ENCODE data around the gene G6PC1. TPM values are rescaled to one million over a fixed set of nuclear protein-coding genes. Genes with fewer than 3 reads are reported as not detected.

Gene G6PC1
- total and polyA plus RNA-seq, 2 experiments from 2014 or later, result not detected

DNA sequence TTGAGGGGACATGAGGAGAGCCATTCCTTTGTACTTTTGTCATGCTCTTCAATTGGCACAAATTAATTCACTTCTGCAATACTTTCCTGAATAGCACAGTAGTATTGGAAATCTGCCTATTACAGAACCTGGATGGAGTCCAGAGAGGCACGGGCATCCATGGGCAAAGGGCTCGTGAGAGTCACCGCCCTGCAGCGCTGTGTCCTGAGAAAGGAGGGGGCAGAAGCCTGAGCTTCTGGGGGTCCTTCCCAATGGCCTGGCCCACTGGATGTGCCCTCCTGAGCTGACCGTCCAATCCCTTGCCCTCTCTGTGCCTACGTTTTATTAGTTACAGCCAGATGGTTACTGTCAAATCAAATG, 3.5 kb downstream of the G6PC1 start:
- Mint-ChIP-seq H3K9me3 (no peaks in the 10 kb centered on the region), H3K4me3 (no peak overlapping the region), H3K36me3 (ENCODE audit: low read depth) (no peaks in the 10 kb centered on the region), H3K27me3 (ENCODE audit: insufficient read depth, low read depth, poor library complexity) (peaks cover 1% of the 10 kb centered on the region), H3K4me1 (0 out of 3 replicates have a peak, but pooled peaks cover 5% of the 10 kb centered on the region), H3K27ac (no peak overlapping the region)
- TF ChIP-seq NANOG (IDR thresholded peaks at IDR 0.05; ENCODE audit: borderline replicate concordance) (no peak), EZH2 (IDR thresholded peaks at IDR 0.05; ENCODE audit: low read depth, unreplicated experiment) (no peak), JUNB (IDR thresholded peaks at IDR 0.05; ENCODE audit: unreplicated experiment) (no peak), ZNF331 (CRISPR knock-in tag; IDR thresholded peaks at IDR 0.05; ENCODE audit: low read depth) (no peak), ZNF114 (CRISPR knock-in tag; IDR thresholded peaks at IDR 0.05) (no peak), POLR2AphosphoS5 (IDR thresholded peaks at IDR 0.05; ENCODE audit: low read depth) (no peak), CREB1 (CRISPR knock-in tag; IDR thresholded peaks at IDR 0.05; ENCODE audit: low read depth) (no peak), EZH2phosphoT487 (IDR thresholded peaks at IDR 0.05; ENCODE audit: unreplicated experiment) (no peak), STAT1 (IDR thresholded peaks at IDR 0.05; ENCODE audit: unreplicated experiment) (no peak)
- TF ChIP-seq, protein P1, sequence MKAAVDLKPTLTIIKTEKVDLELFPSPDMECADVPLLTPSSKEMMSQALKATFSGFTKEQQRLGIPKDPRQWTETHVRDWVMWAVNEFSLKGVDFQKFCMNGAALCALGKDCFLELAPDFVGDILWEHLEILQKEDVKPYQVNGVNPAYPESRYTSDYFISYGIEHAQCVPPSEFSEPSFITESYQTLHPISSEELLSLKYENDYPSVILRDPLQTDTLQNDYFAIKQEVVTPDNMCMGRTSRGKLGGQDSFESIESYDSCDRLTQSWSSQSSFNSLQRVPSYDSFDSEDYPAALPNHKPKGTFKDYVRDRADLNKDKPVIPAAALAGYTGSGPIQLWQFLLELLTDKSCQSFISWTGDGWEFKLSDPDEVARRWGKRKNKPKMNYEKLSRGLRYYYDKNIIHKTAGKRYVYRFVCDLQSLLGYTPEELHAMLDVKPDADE (IDR thresholded peaks at IDR 0.05), result no peak
- TF ChIP-seq, protein P2, sequence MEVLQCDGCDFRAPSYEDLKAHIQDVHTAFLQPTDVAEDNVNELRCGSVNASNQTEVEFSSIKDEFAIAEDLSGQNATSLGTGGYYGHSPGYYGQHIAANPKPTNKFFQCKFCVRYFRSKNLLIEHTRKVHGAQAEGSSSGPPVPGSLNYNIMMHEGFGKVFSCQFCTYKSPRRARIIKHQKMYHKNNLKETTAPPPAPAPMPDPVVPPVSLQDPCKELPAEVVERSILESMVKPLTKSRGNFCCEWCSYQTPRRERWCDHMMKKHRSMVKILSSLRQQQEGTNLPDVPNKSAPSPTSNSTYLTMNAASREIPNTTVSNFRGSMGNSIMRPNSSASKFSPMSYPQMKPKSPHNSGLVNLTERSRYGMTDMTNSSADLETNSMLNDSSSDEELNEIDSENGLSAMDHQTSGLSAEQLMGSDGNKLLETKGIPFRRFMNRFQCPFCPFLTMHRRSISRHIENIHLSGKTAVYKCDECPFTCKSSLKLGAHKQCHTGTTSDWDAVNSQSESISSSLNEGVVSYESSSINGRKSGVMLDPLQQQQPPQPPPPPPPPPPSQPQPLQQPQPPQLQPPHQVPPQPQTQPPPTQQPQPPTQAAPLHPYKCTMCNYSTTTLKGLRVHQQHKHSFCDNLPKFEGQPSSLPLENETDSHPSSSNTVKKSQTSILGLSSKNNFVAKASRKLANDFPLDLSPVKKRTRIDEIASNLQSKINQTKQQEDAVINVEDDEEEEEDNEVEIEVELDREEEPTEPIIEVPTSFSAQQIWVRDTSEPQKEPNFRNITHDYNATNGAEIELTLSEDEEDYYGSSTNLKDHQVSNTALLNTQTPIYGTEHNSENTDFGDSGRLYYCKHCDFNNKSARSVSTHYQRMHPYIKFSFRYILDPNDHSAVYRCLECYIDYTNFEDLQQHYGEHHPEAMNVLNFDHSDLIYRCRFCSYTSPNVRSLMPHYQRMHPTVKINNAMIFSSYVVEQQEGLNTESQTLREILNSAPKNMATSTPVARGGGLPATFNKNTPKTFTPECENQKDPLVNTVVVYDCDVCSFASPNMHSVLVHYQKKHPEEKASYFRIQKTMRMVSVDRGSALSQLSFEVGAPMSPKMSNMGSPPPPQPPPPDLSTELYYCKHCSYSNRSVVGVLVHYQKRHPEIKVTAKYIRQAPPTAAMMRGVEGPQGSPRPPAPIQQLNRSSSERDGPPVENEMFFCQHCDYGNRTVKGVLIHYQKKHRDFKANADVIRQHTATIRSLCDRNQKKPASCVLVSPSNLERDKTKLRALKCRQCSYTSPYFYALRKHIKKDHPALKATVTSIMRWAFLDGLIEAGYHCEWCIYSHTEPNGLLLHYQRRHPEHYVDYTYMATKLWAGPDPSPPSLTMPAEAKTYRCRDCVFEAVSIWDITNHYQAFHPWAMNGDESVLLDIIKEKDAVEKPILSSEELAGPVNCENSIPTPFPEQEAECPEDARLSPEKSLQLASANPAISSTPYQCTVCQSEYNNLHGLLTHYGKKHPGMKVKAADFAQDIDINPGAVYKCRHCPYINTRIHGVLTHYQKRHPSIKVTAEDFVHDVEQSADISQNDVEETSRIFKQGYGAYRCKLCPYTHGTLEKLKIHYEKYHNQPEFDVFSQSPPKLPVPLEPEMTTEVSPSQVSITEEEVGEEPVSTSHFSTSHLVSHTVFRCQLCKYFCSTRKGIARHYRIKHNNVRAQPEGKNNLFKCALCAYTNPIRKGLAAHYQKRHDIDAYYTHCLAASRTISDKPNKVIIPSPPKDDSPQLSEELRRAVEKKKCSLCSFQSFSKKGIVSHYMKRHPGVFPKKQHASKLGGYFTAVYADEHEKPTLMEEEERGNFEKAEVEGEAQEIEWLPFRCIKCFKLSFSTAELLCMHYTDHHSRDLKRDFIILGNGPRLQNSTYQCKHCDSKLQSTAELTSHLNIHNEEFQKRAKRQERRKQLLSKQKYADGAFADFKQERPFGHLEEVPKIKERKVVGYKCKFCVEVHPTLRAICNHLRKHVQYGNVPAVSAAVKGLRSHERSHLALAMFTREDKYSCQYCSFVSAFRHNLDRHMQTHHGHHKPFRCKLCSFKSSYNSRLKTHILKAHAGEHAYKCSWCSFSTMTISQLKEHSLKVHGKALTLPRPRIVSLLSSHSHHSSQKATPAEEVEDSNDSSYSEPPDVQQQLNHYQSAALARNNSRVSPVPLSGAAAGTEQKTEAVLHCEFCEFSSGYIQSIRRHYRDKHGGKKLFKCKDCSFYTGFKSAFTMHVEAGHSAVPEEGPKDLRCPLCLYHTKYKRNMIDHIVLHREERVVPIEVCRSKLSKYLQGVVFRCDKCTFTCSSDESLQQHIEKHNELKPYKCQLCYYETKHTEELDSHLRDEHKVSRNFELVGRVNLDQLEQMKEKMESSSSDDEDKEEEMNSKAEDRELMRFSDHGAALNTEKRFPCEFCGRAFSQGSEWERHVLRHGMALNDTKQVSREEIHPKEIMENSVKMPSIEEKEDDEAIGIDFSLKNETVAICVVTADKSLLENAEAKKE (CRISPR knock-in tag; IDR thresholded peaks at IDR 0.05), result no peak
- TF ChIP-seq, protein P3, sequence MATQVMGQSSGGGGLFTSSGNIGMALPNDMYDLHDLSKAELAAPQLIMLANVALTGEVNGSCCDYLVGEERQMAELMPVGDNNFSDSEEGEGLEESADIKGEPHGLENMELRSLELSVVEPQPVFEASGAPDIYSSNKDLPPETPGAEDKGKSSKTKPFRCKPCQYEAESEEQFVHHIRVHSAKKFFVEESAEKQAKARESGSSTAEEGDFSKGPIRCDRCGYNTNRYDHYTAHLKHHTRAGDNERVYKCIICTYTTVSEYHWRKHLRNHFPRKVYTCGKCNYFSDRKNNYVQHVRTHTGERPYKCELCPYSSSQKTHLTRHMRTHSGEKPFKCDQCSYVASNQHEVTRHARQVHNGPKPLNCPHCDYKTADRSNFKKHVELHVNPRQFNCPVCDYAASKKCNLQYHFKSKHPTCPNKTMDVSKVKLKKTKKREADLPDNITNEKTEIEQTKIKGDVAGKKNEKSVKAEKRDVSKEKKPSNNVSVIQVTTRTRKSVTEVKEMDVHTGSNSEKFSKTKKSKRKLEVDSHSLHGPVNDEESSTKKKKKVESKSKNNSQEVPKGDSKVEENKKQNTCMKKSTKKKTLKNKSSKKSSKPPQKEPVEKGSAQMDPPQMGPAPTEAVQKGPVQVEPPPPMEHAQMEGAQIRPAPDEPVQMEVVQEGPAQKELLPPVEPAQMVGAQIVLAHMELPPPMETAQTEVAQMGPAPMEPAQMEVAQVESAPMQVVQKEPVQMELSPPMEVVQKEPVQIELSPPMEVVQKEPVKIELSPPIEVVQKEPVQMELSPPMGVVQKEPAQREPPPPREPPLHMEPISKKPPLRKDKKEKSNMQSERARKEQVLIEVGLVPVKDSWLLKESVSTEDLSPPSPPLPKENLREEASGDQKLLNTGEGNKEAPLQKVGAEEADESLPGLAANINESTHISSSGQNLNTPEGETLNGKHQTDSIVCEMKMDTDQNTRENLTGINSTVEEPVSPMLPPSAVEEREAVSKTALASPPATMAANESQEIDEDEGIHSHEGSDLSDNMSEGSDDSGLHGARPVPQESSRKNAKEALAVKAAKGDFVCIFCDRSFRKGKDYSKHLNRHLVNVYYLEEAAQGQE (IDR thresholded peaks at IDR 0.05; ENCODE audit: unreplicated experiment), result no peak
- TF ChIP-seq, protein P4, sequence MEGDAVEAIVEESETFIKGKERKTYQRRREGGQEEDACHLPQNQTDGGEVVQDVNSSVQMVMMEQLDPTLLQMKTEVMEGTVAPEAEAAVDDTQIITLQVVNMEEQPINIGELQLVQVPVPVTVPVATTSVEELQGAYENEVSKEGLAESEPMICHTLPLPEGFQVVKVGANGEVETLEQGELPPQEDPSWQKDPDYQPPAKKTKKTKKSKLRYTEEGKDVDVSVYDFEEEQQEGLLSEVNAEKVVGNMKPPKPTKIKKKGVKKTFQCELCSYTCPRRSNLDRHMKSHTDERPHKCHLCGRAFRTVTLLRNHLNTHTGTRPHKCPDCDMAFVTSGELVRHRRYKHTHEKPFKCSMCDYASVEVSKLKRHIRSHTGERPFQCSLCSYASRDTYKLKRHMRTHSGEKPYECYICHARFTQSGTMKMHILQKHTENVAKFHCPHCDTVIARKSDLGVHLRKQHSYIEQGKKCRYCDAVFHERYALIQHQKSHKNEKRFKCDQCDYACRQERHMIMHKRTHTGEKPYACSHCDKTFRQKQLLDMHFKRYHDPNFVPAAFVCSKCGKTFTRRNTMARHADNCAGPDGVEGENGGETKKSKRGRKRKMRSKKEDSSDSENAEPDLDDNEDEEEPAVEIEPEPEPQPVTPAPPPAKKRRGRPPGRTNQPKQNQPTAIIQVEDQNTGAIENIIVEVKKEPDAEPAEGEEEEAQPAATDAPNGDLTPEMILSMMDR (conservative IDR thresholded peaks at IDR 0.05; ENCODE audit: low read depth in 2 of 2), result no peak
- DNase-seq (ENCODE audit: low spot score), result no peak
- Histone ChIP-seq H4K20me1 (replicated peaks; ENCODE audit: insufficient read depth) (no peaks in the 10 kb centered on the region), H3K79me2 (replicated peaks; ENCODE audit: insufficient read depth) (no peaks in the 10 kb centered on the region), H3K27ac (ENCODE audit: low read depth) (no peak overlapping the region), H3K36me3 (ENCODE audit: insufficient read depth) (no peaks in the 10 kb centered on the region), H3K4me1 (ENCODE audit: insufficient read depth) (peaks cover 6% of the 10 kb centered on the region; the same call in 1 of the 2 replicates), H3K4me2 (no peak overlapping the region), H2AFZ (no peak overlapping the region; the same call in 1 of the 2 replicates), H3F3A (replicated peaks; ENCODE audit: low read depth) (no peaks in the 10 kb centered on the region), H3K27me3 (ENCODE audit: insufficient read depth) (no peaks in the 10 kb centered on the region), H3K9me2 (ENCODE audit: insufficient read depth) (no peaks in the 10 kb centered on the region), H3K4me3 (no peak overlapping the region)
- ATAC-seq, result no peak
